ENCODE results near the gene PIK3R2. TPM values are rescaled to one million over a fixed set of nuclear protein-coding genes. Genes with fewer than 3 reads are reported as not detected.
A peak's percentile ranks its signal among the peaks of the same experiment; 100 is the strongest.
"Not testable (repeated sequence)": the region's sequence is repeated elsewhere in the genome, so short reads cannot be mapped to it uniquely, and the experiment has no call there.

The PIK3R2 gene
- total RNA-seq, 2 experiments from 2014 or later = 7.8 to 9.2 TPM

DNA sequence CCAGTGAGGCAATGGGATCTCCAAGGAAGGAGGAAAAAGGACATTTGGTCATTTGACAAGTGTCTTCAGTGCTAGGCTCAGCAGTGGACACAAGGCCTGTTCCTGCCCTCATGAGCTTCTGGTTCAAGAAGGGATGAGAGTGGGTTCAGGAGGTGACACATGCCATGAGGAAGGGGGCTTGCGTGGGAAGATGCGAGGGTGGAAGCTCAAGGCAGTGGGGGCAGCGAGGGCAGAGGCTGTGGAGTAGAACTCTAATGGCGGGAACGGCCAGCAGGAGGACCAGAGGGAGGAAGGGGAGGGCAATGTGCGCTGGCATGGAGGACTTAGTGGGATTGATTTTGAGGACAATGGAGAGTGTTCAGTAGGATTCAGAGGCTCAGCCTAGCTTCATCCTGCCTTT, 3.3 kb downstream of the PIK3R2 start:
- H3K9me3 Mint-ChIP-seq (ENCODE audit: insufficient read depth) = no peaks in the 10 kb centered on the region
- CTCF ChIA-PET = interaction anchor here (0.9 kb wide), 1 partner anchor 12 kb away, joined by 3 read pairs; no protein-coding TSS in a partner anchor
- no peak overlapping the region for H3K4me3 Mint-ChIP-seq
- POLR2A ChIA-PET = interaction anchor here (0.6 to 0.7 kb wide), 2 partner anchors 39 to 68 kb away, joined by 3 read pairs; no protein-coding TSS in a partner anchor
- DNase-seq = no peak
- H3K27me3 Mint-ChIP-seq (ENCODE audit: low read depth) = no peaks in the 10 kb centered on the region
- H3K4me1 Mint-ChIP-seq (ENCODE audit: low read depth) = peaks cover 27% of the 10 kb centered on the region
- no peak for ATAC-seq
- H3K27ac Mint-ChIP-seq = no peak overlapping the region
- H3K36me3 Mint-ChIP-seq (ENCODE audit: low read depth) = peaks cover 4% of the 10 kb centered on the region

DNA sequence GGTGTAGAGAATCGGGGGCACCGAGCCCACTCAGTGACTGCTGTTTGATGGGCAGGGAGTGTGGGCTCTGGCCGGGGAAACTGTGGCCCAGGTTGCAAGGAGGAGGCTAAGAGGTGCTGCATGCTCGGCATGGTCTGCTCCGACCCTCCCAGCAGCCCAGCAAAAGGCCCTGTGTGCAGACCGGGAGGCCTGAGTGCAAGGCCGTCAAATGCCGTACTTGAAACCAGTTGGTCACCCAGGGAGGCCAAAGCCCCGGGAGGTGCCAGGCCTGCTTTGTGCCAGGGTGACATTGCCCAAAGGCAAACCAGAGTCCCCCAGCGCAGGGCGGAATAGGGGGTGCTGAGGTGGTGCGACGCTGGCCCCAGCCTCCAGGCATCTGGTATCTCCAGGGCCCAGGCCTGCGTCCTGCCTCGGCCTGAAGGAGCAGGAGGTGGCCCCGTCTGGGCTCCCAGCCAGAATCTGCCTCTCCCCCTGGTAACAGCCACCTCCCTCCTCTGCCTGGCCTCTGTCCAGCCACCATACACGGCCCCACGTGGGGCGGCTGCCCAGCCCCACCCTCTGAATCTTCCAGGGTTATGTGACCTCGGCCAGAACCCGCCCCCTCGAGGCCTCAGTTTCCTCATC, 4.0 kb downstream of the PIK3R2 start:
- H3K27me3 Mint-ChIP-seq (ENCODE audit: low read depth) = no peaks in the 10 kb centered on the region
- ChIA-PET POLR2A (no interaction called here), CTCF (interaction anchor here (0.9 to 1.6 kb wide), 2 partner anchors 11 kb away, joined by 3 to 6 read pairs; no protein-coding TSS in a partner anchor)
- peaks cover 23% of the 10 kb centered on the region for H3K4me1 Mint-ChIP-seq (ENCODE audit: low read depth)
- ATAC-seq (no peak), DNase-seq (no peak)
- H3K9me3 Mint-ChIP-seq (ENCODE audit: insufficient read depth) = no peaks in the 10 kb centered on the region
- H3K27ac Mint-ChIP-seq = no peak overlapping the region
- H3K4me3 Mint-ChIP-seq = no peak overlapping the region
- peaks cover 4% of the 10 kb centered on the region for H3K36me3 Mint-ChIP-seq (ENCODE audit: low read depth)

DNA sequence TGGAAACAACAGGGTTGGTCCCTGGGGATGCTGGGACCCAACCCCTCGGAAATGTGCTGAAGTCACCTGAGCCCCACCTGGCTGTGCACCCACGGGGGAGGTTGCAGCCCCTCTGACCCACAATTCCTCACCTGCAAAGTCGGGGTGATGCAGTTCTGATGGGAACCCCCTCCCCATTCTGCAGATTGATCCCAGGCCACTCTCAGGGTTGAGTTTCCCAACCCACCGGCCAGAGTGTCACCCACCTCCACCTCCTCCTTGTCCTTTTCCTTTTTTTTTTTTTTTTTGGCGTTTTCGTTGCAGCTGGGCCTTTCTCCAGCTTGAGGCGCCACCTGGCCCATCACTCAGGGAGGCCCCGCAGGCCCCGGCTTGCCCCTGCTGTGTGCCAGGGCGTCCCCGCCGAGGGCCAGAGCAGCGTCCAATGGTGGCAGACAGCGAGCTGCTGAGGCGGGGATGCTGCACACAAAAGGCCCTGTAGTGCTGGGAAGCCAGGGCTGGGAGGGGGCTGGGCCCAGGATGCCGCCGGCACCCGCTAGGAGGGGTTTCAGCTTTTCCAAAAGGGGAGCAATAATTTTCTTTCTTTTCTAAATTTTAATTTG, 4.6 kb downstream of the PIK3R2 start:
- ATAC-seq = no peak
- Mint-ChIP-seq H3K4me1 (ENCODE audit: low read depth) (peaks cover 20% of the 10 kb centered on the region), H3K36me3 (ENCODE audit: low read depth) (peaks cover 2% of the 10 kb centered on the region), H3K27ac (no peak overlapping the region), H3K4me3 (no peak overlapping the region), H3K27me3 (ENCODE audit: low read depth) (no peaks in the 10 kb centered on the region), H3K9me3 (ENCODE audit: insufficient read depth) (no peaks in the 10 kb centered on the region)
- ChIA-PET POLR2A (no interaction called here), CTCF (interaction anchor here (1.6 kb wide), 1 partner anchor 10 kb away, joined by 6 read pairs; no protein-coding TSS in a partner anchor)
- DNase-seq = no peak

DNA sequence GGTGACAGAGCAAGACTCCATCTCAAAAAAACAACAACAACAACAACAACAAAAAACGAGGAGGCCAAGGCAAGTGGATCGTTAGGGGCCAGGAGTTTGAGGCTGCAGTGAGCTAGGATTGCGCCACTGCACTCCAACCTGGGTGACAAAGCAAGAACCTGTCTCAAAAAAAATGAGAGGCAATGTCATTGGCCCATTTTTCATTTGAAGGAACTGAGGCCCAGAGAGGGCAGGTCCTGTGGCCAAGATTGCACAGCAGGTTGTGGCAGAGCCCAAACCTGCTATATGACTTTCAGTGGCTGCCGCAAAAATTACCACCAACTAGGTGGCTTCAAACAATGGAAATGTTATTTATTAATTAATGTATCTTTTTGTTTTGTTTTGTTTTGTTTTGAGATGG, 5.5 kb downstream of the PIK3R2 start:
- Mint-ChIP-seq H3K27ac (no peak overlapping the region), H3K27me3 (ENCODE audit: low read depth) (no peaks in the 10 kb centered on the region), H3K36me3 (ENCODE audit: low read depth) (peaks cover 2% of the 10 kb centered on the region), H3K4me3 (no peak overlapping the region), H3K4me1 (ENCODE audit: low read depth) (peaks cover 20% of the 10 kb centered on the region), H3K9me3 (ENCODE audit: insufficient read depth) (no peaks in the 10 kb centered on the region)
- POLR2A ChIA-PET = no interaction called here
- no peak for ATAC-seq
- CTCF ChIA-PET = interaction anchor here (0.7 to 1.6 kb wide), 2 partner anchors 9 to 114 kb away, joined by 3 to 6 read pairs; no protein-coding TSS in a partner anchor
- no peak for DNase-seq

- H3K36me3 Mint-ChIP-seq (ENCODE audit: low read depth); H3K27ac Mint-ChIP-seq; POLR2A ChIA-PET; H3K27me3 Mint-ChIP-seq (ENCODE audit: low read depth); DNase-seq; H3K4me3 Mint-ChIP-seq; ATAC-seq; H3K9me3 Mint-ChIP-seq (ENCODE audit: insufficient read depth): not testable (repeated sequence)
- H3K4me1 Mint-ChIP-seq (ENCODE audit: low read depth) = peaks cover 16% of the 10 kb centered on the region
- CTCF ChIA-PET = interaction anchor here (1.0 kb wide), 1 partner anchor 46 kb away, joined by 3 read pairs; no protein-coding TSS in a partner anchor
These were observed 6.2 kb downstream of the PIK3R2 start for GRCh38 chr19:18159059-18159616.

- CTCF ChIA-PET = interaction anchor here (0.7 to 2.2 kb wide), 10 partner anchors 11 to 115 kb away, joined by 3 to 6 read pairs (median 4); no protein-coding TSS in a partner anchor
These were observed 6.8 kb downstream of the PIK3R2 start for GRCh38 chr19:18159810-18160209.

GRCh38 chr19:18160493-18160970, 7.6 kb downstream of the PIK3R2 start:
- ChIA-PET POLR2A (interaction anchor here (0.9 to 1.7 kb wide), 2 partner anchors 9 to 70 kb away, joined by 3 to 8 read pairs; partner anchors contain the start of gene PIK3R2), CTCF (interaction anchor here (0.7 to 2.2 kb wide), 13 partner anchors 8 to 223 kb away, joined by 3 to 7 read pairs (median 3); partner anchors contain the start of gene PIK3R2)
- Mint-ChIP-seq H3K27me3 (ENCODE audit: low read depth) (no peaks in the 10 kb centered on the region), H3K36me3 (ENCODE audit: low read depth) (peaks cover 2% of the 10 kb centered on the region), H3K4me1 (ENCODE audit: low read depth) (peaks cover 11% of the 10 kb centered on the region), H3K27ac (peak overlapping the region; percentile 70), H3K9me3 (ENCODE audit: insufficient read depth) (no peaks in the 10 kb centered on the region), H3K4me3 (peak overlapping the region; percentile 63)
- no peak for ATAC-seq
- DNase-seq = no peak

More at GRCh38 chr19:18159810-18160209, 6.8 kb downstream of the PIK3R2 start:
- ATAC-seq = no peak
- H3K27ac Mint-ChIP-seq = no peak overlapping the region
- peaks cover 11% of the 10 kb centered on the region for H3K4me1 Mint-ChIP-seq (ENCODE audit: low read depth)
- H3K27me3 Mint-ChIP-seq (ENCODE audit: low read depth) = no peaks in the 10 kb centered on the region
- no peaks in the 10 kb centered on the region for H3K9me3 Mint-ChIP-seq (ENCODE audit: insufficient read depth)
- H3K36me3 Mint-ChIP-seq (ENCODE audit: low read depth) = peaks cover 2% of the 10 kb centered on the region
- no peak for DNase-seq
- no peak overlapping the region for H3K4me3 Mint-ChIP-seq
- POLR2A ChIA-PET = interaction anchor here (1.7 kb wide), 1 partner anchor 8 kb away, joined by 8 read pairs; the partner anchor contains the start of gene PIK3R2

DNA sequence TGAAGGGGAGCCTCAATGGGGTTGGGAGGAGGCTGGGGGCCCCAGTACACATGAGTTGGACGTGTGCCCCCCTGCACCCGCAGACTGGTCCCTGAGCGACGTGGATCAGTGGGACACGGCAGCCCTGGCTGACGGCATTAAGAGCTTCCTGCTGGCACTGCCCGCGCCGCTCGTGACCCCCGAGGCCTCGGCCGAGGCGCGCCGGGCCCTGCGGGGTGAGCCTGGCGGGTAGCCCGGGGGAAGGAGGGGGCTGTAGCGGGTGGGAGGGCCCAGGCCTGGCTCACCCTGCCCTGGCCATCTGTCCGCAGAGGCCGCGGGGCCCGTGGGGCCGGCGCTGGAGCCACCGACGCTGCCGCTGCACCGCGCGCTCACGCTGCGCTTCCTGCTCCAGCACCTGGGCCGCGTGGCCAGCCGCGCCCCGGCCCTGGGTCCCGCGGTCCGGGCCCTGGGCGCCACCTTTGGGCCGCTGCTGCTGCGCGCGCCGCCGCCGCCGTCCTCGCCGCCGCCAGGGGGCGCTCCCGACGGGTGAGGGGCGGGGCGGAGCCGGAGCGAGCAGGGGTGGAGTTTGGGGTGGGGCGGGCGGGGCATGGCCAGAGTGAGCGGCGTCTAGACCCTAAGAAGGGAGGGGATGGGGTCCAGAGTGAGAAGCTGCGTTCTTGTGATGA, 8.1 kb downstream of the PIK3R2 start:
- Mint-ChIP-seq H3K36me3 (ENCODE audit: low read depth) (peaks cover 2% of the 10 kb centered on the region), H3K27me3 (ENCODE audit: low read depth) (no peaks in the 10 kb centered on the region), H3K4me3 (peak overlapping the region; percentile 63), H3K9me3 (ENCODE audit: insufficient read depth) (no peaks in the 10 kb centered on the region), H3K4me1 (ENCODE audit: low read depth) (peaks cover 11% of the 10 kb centered on the region), H3K27ac (peak overlapping the region; percentile 70)
- ATAC-seq (peak; percentile 96), DNase-seq (peak; percentile 79)
- ChIA-PET CTCF (interaction anchor here (0.7 to 2.2 kb wide), 13 partner anchors 9 to 223 kb away, joined by 3 to 7 read pairs (median 3); partner anchors contain the start of gene PIK3R2), POLR2A (interaction anchor here (0.9 to 1.7 kb wide), 2 partner anchors 9 to 70 kb away, joined by 3 to 8 read pairs; partner anchors contain the start of gene PIK3R2)

- no peak for DNase-seq
- POLR2A ChIA-PET = no interaction called here
- peak overlapping the region; percentile 22 for H3K4me3 Mint-ChIP-seq
- no peaks in the 10 kb centered on the region for H3K27me3 Mint-ChIP-seq (ENCODE audit: low read depth)
- no peaks in the 10 kb centered on the region for H3K9me3 Mint-ChIP-seq (ENCODE audit: insufficient read depth)
- ATAC-seq = no peak
- H3K27ac Mint-ChIP-seq = no peak overlapping the region
- H3K36me3 Mint-ChIP-seq (ENCODE audit: low read depth) = peaks cover 2% of the 10 kb centered on the region
- peaks cover 11% of the 10 kb centered on the region for H3K4me1 Mint-ChIP-seq (ENCODE audit: low read depth)
- CTCF ChIA-PET = interaction anchor here (0.7 to 2.2 kb wide), 4 partner anchors 13 to 224 kb away, joined by 3 to 6 read pairs (median 3); no protein-coding TSS in a partner anchor
These were observed 8.7 kb downstream of the PIK3R2 start for GRCh38 chr19:18161636-18162002.

- H3K4me1 Mint-ChIP-seq (ENCODE audit: low read depth) = peaks cover 15% of the 10 kb centered on the region
- no peaks in the 10 kb centered on the region for H3K27me3 Mint-ChIP-seq (ENCODE audit: low read depth)
- ChIA-PET CTCF (interaction anchor here (1.0 kb wide), 1 partner anchor 51 kb away, joined by 4 read pairs; no protein-coding TSS in a partner anchor), POLR2A (no interaction called here)
- peaks cover 5% of the 10 kb centered on the region for H3K36me3 Mint-ChIP-seq (ENCODE audit: low read depth)
- no peak overlapping the region for H3K4me3 Mint-ChIP-seq
- DNase-seq (no peak), ATAC-seq (no peak)
- no peaks in the 10 kb centered on the region for H3K9me3 Mint-ChIP-seq (ENCODE audit: insufficient read depth)
- no peak overlapping the region for H3K27ac Mint-ChIP-seq
These were observed 11.1 kb downstream of the PIK3R2 start for GRCh38 chr19:18164072-18164471.
